ENCODE data around the gene RNF5.
"Not testable (repeated sequence)": the region's sequence is repeated elsewhere in the genome, so short reads cannot be mapped to it uniquely, and the experiment has no call there.

The RNF5 gene, protein sequence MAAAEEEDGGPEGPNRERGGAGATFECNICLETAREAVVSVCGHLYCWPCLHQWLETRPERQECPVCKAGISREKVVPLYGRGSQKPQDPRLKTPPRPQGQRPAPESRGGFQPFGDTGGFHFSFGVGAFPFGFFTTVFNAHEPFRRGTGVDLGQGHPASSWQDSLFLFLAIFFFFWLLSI

GRCh38 chr6:32177788-32178546 is at the start of gene RNF5:
RNF5 (plus strand) TSS chr6:32178405; CDS start chr6:32178512, 107 bp downstream.
- DNase-seq, result peak; percentile 100

DNA sequence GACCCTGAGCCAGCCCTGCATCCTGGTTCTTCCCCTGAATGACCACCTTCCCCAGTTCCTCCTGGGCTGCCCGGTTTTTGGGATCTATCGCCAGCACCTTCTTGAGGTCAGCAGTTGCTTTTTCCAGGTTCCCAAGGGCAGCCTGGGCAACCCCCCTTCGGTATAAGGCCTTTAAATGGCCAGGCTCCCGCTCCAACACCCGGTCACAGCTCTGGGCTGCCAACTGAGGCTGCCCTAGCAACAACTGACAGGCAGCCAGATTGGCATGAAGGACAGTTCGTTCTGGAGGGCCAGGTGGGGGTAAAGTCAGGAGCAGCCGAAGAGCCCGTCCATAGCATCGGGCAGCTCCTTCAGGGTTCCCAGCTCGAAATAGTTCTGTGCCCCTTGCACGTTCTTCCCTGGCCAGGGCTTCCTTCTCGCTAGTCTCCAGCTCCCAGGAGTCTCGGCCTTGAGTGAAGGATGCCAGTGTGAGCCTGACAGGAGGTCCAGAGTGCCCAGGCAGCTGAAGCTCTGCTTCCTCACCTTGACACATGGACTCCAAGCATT is 49.4 kb upstream of the RNF5 start:
- DNase-seq, result no peak

DNA sequence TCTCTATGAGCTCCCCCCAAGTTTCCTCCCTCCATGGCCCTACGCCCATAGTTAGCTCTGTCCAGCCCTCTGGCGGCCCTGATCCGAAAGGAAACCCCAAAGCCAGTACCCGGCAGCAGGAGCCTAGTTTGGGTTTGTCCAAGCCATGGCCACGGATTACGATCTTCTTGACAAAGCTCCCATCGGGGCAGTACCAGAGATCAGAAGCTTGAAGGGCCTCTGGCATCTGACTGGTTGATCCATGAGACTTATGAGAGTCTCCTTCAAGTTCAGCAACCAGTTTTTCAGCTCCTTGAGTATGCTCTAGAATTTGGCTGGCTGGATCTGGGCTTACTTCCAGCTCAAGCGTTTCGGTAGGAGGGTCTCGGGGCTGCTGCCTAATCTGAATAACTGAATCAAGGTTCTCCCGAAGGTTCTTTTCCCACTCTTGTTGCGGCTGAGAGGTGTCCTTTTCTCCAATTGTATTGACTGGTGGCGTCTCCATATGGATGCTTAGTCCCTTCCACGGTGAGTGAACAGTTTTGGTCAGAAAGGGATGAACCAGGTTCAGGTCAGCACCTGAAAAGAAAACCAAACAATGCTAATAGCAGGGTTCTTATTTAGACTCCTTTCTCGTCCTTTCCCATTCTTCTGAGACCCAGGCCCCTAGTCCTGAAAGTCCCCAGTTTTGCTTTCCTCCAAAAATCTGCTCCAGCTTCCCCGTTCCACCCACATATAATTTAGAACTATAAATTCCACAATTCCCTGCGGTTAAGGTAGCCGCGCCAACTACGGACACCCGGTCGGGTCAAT is 48.7 kb upstream of the RNF5 start:
- DNase-seq, result no peak

DNA sequence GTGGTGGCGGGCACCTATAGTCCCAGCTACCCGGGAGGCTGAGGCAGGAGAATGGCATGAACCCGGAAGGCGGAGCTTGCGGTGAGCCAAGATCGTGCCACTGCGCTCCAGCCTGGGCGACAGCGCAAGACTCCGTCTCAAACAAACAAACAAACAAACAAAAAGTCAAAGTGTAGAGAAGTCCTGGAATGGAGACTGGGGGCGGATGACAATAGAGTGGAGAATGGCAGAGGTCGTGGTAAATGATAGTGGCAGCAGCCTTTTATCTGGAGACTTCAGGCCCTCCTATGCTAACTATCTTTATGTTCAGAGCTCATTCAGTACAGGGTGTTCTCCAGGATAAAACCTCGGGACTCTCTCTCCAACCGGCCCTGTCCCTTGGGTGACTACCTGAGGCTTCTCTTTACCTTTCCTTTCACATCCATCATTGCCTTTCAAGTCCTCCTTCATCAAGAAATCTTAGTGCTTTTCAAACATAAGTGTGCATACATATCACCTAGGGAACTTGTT is 46.7 kb upstream of the RNF5 start:
- no peak for DNase-seq

- no peak for DNase-seq
Measured at GRCh38 chr6:32132110-32132509, 46.1 kb upstream of the RNF5 start.

DNA sequence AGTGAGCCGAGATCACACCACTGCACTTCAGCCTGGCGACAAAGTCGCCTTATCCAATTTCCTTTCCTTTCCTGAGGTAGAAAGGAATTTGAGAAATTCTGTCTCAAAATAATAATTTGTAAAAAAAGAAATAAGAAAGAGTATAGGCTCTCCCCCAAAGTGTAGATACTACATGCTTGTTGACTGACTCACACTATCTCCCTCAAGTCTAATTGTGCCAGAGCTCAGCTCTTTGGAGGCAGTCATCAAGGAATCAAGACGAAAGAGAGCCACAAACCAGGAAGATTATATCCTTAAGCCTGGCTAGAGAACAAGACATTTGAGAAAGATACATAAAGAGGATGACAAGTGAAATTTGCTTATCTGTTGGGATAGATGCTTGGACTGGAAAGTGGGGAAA is 44.4 kb upstream of the RNF5 start:
- no peak for DNase-seq

DNA sequence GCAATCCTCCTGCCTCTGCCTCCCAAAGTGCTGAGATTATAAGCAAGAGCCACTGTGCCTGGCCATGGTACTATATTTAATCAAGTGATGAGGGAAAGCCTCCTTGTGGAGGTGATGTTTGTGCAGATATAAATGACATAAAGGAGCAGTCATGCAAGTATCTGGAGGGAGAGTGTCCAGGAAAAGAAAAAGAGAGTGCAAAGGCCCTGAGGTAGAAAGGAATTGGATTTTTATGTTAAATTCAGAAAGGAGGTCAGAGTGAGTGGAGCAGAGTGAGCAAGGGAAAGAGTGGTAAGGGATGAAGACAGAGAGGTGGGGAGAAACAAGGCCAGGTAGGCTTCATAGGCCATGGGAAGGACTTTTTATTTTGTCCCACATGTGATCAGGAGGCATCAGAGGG is 40.8 kb upstream of the RNF5 start:
- DNase-seq, result no peak

DNA sequence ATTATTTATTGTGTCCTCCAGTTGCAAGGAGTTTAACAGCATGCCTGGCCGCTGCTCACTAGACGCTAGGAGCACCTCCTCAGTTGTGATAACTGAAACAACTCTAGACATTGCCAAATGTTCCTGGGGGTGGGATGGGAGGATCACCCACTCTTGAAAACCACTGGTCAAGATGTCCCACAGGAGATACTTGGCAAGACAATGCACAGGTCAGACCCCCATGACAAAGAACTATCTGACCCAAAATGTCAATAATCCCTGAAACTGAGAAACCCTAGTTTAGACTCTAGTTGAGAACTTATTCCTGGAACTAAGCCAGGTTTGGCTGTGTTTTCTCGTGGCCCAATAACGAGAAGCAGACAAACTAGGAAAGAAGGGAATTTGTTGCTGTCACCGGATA is 38.6 kb upstream of the RNF5 start:
- DNase-seq, result no peak

DNA sequence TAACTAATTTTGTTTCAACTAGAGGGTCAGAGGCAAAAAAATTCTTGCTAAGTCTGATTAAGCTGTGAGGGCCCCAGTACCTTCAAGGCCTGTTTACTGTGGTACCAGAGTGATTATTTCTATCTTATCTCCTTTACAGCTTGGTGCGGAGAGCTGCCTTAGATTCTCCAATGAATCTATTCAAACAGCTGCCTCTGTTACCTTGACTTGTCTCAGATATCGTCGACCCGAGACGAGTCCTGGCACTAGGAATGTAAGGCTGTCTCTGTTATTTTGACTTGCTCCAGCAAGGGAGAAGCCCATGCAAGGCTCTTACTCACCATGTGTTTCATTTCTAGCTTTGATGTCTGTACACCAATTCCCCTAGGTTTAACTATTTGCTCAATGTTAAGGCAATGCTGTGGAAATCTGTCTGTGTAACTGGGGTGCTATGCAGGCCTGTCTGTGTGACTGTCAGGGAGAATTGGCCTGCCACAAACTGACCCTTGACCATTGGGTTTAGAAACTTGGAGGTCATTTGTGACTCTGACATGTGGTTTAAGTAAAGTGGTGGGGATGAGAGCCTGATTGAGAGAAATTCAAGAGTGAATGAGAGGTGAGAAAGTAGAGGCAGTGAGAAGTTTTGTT is 37.7 kb upstream of the RNF5 start:
- no peak for DNase-seq

GRCh38 chr6:32144238-32144637 is 34.0 kb upstream of the RNF5 start:
- not testable (repeated sequence) for DNase-seq

DNA sequence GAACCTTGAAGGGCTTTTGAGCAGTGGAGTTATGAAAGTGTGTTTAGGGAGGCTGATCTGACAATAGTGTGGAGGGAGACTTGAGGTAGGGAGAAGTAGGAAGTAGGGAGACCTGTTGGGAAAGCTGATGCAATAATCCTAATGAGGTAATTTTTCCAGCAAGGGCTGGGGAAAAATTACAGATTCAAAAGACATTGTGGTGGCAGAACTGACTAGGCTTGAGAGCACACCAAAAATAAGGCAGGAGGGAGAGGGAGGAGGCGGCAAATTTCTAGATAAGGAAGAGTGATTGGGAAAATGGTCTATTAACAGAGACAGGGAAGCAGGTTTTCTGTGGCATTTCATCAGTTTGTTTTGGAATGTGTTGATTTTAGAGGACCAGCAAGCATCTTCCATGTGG is 31.9 kb upstream of the RNF5 start:
- no peak for DNase-seq

GRCh38 chr6:32146687-32147086 is 31.5 kb upstream of the RNF5 start:
- DNase-seq, result no peak

- DNase-seq, result no peak
Measured at GRCh38 chr6:32147401-32148132, 30.6 kb upstream of the RNF5 start.

DNA sequence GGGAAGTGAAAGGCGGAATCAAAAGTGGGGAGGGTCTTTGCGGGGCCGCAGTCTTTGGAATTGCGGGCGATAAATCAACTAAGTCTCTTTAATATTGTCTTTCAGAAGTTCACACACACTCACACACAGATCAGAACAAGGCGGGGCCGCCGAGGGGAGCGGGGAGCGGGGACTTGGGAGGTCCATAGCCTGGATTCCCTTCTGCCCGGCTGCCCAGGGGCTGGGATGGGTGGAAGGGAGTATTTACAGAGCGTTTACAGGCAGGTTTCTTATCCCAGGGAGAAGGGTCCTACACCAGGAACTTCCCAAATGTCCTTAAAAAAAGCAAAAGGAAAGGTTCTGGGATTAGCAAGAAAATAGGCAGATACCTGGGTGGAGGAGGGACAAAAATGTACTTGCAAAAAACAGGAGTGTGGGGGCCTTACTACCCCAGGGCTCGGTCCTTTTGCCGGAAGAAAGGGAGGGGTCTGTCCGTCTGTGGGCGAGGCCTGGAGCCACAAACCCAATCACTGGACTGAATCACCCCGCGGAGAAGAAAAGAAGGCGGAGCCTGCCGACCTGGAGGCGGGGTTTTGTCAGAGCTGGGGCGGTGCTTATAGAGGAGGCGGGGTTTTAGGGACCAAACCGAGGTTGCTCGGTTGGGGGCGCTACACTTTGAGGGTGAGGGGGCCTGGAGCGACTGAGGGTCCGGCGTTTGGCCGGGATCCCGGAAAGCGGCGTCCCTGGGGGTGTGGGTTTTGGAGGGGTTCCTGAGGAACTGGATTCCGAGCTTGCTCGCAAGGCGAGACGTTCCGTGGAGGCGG is 29.7 kb upstream of the RNF5 start:
- DNase-seq, result no peak

DNA sequence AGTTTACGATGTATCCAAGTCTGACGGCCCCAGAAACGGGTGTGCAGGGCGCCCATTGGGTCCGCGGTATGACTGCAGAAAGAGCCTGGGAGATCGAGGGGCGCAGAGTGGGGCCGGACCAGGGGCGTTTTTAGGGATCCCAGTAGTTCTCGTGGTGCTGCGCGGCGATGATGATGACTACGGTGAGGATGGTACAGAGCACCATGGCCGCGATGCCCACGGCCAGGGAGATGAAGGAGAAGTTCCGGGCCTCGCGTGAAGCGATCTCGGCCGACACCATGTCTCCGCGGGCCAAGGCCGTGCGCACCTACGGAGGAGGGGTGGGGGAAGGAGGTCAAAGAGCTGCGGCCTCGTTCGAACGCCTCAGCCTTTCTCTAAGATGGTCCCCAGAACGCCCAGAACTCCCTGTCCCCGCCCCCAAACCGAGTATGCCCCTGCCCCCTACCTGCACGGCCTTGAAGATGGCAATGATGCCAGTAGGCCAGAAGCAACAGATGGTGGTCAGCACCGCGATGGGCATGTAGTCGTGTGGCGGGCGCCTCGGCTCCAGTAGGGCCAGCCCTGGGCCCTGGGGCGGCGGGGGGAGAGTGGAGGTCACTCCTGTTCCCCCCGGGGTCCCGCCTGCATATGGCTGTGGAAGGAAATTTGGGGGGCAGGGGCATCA is 29.0 kb upstream of the RNF5 start:
- DNase-seq, result no peak

- DNase-seq, result no peak
Measured at GRCh38 chr6:32149932-32150870, 28.0 kb upstream of the RNF5 start.

- no peak for DNase-seq
Measured at GRCh38 chr6:32151181-32151862, 26.9 kb upstream of the RNF5 start.

DNA sequence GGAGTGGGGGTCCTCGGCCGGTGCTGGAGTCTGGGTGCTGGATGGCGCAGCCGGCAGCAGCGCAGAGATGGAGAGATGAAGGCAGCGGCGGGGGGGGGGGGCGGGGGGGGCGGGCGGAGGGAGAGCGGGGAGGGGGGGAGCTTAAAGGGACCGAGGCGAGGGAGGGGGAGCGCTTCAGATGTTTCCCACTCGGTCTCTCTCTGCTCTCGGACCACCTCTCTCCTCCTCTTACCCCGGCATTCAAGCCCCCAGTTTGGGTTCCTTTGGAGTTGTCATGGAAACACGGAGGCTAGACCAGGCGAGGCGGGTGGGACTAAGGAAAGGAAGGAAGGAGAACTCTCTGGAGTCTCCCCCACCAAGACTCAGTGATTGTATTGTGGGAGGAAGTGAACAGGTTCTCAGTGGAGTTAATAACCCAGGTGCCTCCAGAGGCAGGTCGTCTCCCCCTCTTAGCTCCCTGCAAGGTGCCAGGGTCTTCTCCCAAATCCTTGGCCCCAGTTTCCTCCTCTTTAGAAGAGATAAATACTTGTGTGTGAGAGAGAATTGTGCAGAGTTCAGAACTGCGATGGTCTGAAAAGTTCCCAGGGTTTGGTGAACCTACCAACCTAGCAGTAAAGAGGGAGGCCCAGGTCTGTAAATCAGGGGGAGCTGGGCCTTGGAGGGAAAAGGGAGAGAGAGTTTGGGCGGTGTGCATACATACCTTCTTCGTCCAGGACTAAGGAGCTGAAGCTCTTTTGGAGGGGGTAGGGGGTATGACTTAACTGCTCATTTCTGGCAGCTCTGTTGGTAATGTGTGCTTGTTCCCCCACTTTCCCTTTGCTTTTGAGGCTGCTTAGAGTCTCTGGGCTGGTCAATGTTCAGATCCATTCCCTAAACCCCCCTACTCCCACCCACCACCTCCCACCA is 26.1 kb upstream of the RNF5 start, which contains the start of gene PRRT1:
PRRT1 (minus strand) TSS at position 77 of the 906 bp plus-strand sequence. CDS start 112 bp downstream, outside the sequence.
- DNase-seq, result no peak

Measured in SHP77 treated with DMSO at 0.1 percent for 48 hours (cell line).